Fibroblast of pulmonary artery (primary cell): Measurements from ENCODE around the gene STK36.

Experiments
- DNase-seq: peaks from one replicate; pipeline ENCODE4 v3.0.0-alpha.2; 2010; ENCODE audit warnings: low read depth
- H3K4me3 ChIP-seq: replicated peaks from 2 replicates; pipeline ENCODE4 v1.5.1; 2011; ENCODE audit warnings: low read depth, mild to moderate bottlenecking, control low read depth, low read length, moderate library complexity
- CTCF ChIP-seq: IDR thresholded peaks from 2 replicates; pipeline ENCODE4 v1.5.1; 2011; ENCODE audit warnings: mild to moderate bottlenecking, control low read depth, low read length, inconsistent platforms; ENCODE audit errors: missing control alignments

The STK36 gene

DNA sequence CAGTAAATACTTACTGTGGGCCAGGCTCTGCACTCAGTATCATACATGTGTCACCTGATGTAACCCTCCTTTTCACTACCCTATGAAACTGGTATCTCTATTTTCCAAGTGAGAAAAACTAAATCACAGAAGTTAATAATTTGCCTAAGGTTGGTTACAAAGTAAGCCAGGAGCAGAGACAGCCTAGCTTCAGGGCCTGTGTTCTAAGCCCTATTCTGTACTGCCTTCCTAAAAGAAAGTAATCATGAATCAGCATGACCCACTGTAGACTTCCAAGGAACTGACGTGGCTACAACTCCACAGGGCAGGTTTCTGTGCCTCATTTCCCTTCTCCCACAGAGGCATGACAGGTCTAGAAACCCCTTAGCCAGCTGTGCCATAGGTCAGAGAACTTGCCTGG lies 26.8 kb upstream of the STK36 start:
- DNase-seq: peak; percentile 61
- no peak for TF ChIP-seq CTCF
- no peak overlapping the region for H3K4me3 ChIP-seq

- peak; percentile 98 for TF ChIP-seq CTCF
- no peak overlapping the region for H3K4me3 ChIP-seq
- peak; percentile 82 for DNase-seq
Observed at GRCh38 chr2:218648088-218648786, 23.6 kb upstream of the STK36 start.

DNA sequence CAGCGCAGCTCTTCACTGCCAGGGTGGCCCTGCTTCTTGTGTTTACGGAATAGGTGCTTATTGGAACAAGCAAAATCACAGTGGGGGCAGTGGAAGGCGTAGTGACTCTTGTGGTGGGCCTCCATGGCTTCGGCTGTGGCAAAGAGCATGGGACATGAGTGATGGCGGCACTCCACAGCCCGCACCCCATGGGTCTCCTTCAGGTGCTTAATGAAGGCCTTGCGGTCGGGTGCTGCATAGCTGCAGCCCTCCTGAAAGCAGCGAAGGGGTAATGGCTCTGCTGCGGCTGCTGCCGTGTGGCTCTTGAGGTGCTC lies 23.1 kb upstream of the STK36 start:
- no peak for DNase-seq
- TF ChIP-seq CTCF: no peak
- H3K4me3 ChIP-seq: no peak overlapping the region

DNA sequence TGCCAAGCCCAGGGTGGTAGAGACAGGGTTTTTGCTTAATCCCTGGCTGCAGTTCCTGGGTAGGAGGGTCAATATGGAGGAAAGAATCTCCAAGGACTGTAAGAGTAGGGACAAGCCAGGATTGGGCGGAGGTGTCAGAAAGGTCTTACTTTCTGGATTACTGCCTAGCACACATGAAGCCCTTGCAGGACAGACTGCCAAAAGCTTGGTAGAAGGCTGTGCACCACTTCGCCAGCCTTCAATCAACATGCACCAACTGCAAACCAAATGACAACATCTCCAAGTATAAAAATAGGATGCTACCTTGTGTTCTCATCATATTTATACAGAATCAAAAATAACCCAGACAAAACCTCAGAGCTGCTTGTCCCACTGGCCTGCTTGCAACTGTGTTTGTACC lies 16.1 kb upstream of the STK36 start:
- TF ChIP-seq CTCF: no peak
- no peak overlapping the region for H3K4me3 ChIP-seq
- no peak for DNase-seq

- TF ChIP-seq CTCF: peak; percentile 60
- H3K4me3 ChIP-seq: peak overlapping the region; percentile 90
- DNase-seq: peak; percentile 49
Observed at GRCh38 chr2:218658671-218659257, 13.1 kb upstream of the STK36 start.

- peak; percentile 85 for DNase-seq
- H3K4me3 ChIP-seq: peak within 1 kb of the TSS; percentile 90
- no peak for TF ChIP-seq CTCF
Observed at GRCh38 chr2:218659258-218659987, 12.5 kb upstream of the STK36 start, which contains the start of the genes BCS1L and ZNF142. Gene BCS1L, plus strand, starts transcription at chr2:218659683. Its CDS starts 1,305 bp downstream, at chr2:218660988. Gene ZNF142, minus strand, starts transcription at chr2:218659623. Its CDS starts 3,194 bp downstream, at chr2:218656429.
